ENCODE data around the gene RSPH3.
"Not testable (repeated sequence)": the region's sequence is repeated elsewhere in the genome, so short reads cannot be mapped to it uniquely, and the experiment has no call there.

RSPH3 gene

DNA sequence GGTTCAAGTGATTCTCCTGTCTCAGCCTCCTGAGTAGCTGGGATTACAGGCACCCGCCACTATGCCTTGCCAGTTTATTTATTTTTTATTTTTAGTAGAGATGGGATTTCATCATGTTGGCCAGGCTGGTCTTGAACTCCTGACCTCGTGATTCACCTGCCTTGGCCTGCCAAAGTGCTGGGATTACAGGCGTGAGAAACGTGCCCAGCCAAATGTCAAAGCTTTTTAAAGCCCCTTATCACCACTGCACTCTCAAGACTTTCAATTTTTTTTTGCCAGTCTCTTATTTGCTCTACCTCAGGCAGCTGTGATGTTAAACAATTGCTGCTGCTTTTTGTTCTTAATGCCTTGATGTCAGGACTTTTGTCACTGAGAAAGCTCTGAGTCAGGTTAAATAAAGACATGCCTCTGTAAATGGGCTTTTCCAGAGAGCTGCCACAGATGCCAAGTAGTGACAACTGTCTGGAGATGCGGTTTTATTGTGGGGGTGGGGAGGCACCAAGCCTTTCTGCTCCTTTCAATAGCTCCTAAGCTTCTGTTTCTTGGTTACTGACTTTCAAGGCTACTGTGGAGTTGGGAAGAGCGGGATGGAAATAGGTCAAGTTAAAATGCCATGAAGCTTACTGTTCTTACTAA is 29.2 kb downstream of the RSPH3 start:
- no peak for DNase-seq

DNA sequence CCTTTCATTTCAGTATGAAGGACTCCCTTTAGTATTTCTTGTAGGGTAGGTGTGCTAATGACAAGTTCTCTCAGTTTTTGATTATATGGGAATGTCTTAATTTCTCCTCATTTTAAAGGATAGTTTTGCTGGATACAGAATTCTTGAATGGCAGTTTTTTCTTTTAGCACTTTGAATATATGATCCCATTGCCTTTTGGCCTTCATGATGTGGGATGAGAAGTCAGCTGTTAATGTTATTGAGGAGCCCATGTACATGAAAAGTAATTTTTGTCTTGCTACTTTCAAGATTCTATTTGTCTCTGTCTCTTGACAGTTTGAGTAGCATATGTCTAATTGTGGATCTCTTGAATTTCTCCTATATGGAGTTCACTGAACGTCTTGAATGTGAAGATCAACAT is 30.9 kb downstream of the RSPH3 start:
- DNase-seq: no peak

DNA sequence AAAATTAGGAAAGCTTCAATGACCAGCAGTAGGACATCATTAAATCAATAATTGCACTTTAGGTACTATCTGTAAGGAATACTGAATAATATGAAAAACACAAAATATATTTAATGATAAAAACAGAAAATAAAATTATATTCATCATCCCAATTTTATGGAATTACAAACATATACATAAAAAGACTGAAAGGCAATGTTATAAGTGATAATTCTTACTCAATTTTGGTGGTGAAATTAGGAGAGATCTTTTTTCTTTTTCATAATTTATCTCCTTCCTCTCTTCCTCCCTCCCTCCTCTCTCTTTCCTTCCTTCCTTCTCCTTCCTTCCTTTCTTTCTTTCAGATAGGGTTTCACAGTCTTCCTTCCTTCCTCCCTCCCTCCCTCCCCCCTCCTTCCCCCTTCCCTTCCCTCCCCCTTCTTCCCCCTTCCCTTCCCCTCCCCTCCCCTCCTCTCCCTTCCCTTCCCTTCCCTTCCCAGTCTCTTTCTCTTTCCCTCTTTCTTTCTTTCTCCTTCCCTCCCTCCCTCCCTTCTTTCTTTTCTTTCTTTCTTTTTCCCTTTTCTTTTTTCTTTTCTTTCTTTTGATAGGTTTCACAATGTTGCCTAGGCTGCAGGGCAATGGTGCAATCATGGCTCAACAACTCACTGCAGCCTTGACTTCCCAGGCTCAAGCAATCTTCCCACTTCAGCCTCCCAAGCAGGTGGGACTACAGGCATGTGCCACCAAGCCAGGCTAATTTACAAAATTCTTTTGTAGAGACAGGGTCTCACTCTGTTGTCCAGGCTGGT is 36.8 kb downstream of the RSPH3 start:
- no peak for DNase-seq

DNA sequence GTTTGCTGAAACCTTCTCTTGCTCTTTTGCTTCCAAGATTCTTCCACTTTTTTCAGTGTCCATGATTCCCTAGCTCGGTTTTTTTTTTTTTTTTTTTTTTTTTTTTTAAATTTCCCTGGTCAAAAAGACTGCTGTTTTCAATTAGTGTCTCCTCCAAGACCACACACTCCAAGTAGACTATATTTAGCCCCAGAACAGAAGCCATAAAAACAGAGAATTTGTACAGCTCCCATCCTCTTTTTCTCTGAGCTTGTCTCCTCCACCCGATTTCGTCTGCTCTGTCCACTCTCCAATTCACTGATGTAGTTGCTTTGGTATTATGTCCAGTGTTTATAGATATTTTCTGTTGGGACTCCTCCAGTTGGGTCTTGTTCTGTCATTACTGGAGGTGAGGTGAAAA is 37.6 kb downstream of the RSPH3 start:
- no peak for DNase-seq

DNA sequence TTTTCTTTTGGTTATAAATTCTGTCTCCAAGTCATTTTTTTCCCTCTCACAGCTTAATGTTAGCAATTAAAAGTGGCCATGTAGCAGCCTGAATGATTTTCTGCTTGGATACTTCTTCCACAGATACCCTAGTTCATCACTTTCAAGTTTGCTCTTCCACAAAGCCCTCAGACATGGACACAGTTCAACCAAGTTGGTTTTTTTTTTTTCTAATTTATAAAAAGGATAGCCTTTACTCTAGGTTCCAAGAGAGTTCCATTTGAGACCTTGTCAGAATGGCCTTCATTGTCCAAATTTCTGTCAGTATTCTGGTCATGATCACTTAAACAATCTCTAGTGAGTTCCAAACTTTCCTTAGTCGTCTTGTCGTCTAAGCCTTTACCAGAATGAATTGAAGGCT is 40.0 kb downstream of the RSPH3 start:
- DNase-seq: no peak

DNA sequence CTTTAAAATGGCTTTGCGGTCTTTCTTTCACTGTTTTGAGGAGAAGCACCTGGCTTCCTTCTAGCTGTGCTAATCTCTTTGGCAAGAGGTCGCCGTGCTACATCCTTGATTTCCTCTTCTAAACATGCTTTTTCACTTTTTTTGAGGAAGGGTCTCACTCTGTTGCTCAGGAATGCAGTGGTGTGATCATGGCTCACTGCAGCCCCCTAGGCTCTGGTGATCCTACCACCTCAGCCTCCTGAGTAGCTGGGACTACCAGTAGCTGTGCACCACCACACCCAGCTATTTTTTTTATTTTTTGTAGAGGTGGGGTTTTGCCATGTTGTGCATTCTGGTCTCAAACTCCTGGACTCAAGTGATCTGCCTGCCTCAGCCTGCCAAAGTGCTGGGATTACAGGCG is 40.5 kb downstream of the RSPH3 start:
- no peak for DNase-seq

DNA sequence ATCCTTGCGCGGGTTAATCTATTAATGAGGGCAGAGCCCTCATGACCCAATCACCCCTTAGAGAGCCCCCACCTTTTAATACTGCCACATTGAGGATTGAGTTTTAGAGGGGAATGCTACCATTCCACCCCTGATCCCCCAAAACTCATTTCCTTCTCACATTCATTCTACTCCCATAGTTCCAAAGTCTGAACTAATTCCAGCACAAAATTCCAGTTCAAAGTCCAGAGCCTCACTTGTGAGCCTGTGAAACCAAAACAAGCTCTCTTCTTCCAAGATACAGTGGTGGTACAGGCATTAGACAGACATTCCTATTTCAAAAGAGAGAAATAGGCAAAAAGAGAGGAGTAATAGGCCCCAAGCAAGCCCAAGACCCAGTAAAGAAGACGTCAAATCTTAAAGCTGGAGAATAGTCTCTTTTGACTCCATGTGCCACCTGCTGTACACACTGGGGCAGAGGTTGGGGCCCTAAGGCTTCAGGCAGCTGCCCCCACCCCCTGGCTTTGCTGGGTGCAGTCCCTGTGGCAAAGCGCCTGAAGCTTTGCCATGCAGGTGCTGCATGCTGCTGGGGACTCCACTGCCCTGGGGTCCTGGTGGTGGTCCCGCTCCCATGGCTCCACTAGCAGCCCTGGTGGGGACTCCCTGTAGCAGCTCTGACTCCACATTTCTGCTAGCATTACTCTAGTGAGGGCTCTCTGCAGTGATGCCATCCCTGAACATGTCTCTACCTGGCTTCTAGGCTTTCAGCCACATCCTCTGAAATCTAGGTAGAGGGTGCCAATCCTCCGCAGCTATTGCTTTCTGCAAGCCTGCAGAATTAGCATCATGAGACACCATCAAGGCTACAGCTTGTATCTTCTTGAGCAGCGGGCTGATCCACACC is 41.3 kb downstream of the RSPH3 start:
- no peak for DNase-seq

DNA sequence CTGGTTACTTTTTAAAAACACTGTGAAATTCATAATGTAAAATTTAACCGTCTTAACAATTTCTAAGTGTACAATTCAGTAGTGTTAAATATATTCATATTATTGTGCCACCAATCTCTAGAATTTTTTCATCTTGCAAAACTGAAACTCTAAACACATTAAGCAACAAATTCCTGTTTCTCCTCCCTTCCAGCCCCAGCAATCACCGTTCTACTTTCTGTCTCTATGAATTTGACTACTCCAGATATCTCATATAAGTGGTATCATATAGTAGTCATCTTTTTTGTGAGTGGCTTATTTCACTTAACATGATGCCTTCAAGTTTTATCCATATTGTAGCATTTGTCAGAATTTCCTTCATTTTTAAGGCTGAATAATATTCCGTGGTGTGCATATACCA is 44.7 kb downstream of the RSPH3 start:
- no peak for DNase-seq

DNA sequence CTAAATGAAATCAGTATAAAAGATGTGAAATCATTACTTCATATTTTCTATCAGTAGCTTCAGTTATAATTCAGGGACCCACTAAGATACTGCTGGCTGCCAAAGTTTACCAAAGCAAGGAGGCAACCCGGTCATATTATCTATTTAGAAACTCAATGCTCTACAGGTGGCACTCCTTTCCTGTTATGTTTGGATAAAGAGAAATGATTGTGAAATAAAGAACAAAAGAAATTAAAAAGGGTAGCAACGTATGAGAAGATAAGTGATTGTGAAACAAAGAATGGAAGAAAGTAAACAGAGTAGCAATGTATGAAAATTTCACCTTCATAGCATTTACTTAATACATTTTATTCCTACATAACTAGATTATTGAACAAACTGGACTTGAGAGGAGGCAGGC is 45.2 kb downstream of the RSPH3 start:
- no peak for DNase-seq

DNA sequence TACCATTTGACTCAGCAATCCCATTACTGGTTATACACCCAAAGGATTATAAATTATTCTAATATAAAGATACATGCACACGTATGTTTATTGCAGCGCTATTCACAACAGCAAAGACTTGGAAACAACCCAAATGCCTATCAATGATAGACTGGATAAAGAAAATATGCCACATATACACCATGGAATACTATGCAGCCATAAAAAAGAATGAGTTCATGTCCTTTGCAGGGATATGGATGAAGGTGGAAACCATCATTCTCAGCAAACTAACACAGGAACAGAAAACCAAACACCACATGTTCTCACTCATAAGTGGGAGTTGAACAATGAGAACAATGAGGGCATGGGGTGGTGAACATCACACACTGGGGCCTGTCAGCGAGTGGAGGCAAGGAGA is 48.0 kb downstream of the RSPH3 start:
- DNase-seq: not testable (repeated sequence)

DNA sequence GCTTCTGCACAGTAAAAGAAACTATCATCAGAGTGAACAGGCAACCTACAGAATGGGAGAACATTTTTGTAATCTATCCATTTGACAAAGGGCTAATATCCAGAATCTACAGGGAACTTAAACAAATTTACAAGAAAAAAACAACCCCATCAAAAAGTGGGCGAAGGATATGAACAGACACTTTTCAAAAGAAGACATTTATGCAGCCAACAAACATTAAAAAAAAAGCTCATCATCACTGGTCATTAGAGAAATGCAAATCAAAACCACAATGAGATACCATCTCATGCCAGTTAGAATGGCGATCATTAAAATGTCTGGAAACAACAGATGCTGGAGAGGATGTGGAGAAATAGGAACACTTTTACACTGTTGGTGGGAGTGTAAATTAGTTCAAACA is 48.4 kb downstream of the RSPH3 start:
- not testable (repeated sequence) for DNase-seq

DNA sequence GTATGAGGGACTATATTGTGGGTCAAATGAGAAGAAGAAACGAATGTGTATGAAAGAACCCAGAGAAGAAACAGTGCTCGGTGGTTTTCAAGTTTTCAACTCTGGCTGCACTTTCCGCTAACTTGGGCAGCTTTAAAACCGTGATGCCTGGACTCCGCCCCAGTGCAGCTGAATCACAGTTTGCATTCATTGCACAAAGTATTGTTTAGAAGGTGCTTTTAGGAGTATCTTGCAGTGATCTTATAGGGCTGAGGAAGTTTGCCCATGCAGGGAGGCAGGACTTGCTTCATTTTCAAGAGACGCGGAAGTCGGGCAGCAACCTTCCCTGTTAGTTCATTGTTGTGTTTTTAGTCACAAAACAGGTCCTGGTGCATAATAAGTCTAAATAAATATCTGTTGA is 52.7 kb downstream of the RSPH3 start:
- no peak for DNase-seq

DNA sequence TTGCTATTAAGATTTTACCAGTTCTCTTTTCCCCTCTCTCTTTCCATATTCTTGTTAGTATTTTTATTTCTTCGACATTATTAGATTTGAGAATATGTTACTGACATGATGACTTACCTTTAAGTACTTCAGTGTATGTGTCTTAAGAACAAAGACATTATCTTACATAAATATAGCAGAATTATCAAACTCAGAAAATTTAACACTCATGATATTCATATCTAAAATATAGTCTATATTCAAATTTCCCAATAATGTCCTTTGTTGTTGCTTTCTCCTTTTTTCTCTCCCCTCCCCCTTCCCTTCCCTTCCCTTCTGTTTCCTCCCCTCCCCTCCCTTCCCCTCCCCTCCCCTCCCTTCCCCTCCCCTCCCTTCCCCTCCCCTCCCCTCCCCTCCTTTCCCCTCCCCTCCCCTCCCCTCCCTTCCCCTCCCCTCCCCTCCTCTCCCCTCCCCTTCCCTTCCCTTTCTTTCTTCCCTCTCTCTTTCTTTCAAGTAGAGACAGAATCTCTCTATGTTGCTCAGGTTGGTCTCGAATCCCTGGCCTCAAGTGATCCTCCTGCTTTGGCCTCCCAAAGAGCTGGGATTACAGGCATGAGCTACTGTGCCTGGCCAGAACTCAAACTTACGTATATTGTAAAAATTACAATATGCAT is 56.5 kb downstream of the RSPH3 start:
- DNase-seq: no peak

DNA sequence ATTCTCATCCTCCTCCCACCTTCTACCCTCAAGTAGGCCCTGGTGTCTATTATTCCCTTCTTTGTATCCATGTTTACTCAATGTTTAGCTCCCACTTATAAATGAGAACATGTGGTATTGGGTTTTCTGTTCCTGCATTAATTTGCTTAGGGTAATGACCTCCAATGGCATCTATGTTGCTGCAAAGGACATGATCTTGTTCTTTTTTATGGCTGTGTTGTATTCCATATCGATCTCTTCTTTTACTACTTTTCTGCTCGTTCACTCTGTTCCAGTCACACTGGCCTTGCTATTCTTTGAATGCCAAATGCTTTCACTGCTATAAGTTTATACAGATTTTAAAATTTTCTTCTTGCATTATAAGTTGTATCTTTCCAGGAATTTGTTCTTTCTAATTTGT is 57.7 kb downstream of the RSPH3 start:
- DNase-seq: no peak

DNA sequence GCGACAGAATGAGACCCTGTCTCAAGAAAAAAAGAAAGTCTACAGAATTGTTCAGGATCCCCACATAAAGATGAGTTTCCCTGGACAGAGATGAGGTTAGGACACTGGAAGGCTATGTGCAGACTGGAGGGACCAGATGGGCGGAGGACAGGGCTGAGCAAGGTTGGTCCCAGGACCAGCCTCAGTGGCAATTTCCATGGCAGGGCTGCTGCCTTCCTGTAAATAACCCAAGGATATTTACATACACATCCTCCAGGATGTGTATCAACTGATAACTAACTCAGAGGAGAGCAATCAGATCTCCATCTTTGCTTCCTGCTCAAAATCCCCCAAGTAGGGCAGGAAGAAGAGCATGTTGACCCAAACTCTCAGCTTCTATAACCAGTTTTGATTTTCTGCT is 58.8 kb downstream of the RSPH3 start:
- no peak for DNase-seq

DNA sequence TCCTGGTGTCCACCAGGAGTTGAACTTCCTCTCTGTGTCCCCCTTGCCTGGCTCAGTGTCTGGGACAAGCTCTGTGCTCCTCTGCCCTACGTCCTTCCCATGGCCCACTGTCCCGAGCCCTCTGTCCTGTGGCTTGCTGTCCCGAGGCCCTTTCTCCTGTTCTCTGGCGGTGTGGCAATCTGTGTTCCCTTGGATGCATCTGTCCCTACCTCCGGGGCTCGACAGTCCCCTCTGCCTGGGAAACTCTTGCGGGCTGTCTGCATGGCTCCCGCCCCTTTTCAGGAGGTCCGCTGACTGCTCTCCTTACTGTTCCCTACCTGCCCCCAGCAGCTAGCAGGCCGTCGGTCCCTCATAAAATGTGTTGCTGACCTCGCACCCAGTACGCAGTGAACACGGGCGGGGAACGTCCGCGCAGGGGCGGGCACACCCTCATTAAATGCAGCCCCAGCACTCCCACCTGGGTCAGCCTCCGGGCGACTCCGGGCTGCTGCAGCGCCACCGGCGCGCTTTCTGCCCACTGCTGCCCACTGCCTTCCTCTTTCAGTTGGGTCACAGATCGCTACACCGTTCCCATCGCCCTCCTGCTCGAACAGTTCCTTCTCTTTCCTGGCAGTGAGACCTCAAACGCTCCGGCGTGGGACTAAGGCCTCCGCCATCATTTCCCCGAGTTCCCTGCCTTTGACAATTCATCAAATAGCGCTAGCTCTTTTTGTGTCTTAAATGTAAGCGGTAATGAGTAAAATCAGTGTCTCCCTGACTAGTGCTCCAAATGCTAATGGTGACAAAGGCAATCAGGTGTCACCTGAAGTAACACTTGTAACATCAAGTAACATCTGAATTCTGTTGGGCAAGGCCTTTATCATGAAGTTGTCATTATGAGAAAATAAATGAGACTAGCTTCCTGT is 60.5 kb downstream of the RSPH3 start:
- DNase-seq: no peak

DNA sequence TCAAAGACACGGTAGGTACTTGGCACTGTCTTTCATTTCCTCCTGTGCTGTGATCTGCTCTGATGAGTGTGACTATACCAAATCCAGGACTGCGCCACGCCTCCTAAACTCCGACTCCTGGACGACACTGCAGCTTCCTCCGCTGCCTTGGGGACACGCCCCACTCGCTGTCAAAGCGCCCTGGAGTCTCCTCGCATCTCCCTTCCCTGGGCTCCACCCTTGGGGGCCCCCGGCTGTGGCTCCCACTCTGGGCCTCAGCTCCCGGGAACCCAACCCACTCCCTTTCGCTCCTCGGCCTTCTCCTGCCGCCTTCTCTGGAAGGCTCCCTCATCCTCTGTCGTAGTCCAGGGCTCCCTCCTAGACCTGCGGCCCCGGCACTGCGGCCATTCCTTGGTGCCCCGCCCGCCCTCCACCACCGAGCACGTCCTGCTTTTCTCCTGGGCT is 61.2 kb downstream of the RSPH3 start:
- DNase-seq: no peak

DNA sequence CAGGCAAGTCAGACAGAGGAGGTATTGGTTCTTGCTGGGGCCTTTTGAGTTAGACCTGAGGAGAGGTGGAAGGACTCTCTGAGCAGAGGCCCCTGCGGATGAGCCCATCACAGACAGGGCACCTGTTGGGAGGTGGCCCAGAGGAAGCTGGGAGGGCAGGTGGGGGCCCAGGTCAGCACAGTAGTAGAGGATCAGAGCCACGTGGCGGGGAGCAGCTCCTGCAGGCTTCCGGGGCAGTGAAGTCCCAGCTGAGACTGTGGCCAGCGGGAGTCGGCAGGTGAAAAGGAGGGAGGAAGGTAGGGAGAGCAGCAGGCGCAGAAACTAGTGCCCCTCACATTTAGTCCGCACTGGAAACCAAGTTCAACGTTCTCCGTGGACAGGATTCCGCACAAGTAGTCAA is 61.8 kb downstream of the RSPH3 start:
- no peak for DNase-seq

DNA sequence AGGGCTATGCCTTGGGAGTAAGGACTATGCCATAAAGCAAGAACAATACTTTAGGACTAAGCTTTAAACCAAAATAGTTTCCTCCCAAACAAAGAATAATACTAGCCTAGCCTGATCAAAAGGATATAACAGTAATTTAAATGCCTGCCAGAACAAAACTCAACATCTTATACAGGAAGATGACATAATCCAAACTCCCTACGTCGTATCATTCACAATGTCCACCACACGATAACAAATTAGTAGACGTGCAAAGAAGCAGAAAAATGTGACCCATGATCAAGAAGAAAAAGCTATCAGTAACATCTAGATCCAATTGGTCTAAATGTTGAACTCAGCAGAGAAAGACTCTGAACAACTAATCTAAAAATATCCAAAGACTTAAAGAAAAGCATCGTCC is 65.8 kb downstream of the RSPH3 start:
- no peak for DNase-seq

DNA sequence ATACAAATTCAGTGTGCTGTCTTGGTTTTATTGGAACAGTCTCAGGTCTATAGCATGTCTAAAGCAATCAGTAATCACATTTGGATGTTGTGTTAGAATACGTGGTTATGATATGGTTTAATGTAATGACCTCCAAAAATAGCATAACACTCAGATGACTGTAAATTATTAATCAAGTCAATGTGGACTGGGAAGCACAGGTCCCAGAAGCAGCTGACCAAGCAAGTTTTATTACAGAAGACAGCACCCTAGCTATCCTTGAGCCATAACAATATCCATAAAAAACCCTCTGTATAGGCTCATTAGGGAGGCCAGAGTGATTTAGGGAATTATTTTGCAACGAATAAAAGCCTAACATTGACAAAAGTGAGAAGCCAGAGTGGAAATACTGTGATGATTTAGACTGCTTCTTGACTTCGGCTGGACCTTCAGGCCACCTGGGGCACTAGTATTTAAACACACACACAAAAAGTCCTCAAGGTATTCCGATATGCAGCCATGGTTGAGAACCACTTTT is 66.9 kb downstream of the RSPH3 start:
- DNase-seq: no peak

DNA sequence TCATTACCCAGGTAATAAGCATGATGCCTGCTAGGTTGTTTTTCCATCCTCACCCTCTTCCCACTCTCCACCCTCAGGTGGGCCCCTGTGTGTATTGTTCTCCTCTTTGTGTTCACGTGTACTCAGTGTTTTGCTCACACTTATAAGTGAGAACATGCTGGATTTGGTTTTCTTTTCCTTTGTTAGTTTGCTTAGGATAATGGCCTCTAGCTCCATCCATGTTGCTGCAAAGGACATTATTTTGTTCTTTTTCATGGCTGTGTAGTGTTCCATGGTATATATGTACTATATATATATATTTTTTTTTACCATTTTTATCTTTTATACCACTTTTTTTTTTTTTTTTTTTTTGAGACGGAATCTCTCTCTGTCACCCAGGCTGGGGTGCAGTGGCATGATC is 71.9 kb downstream of the RSPH3 start:
- no peak for DNase-seq

DNA sequence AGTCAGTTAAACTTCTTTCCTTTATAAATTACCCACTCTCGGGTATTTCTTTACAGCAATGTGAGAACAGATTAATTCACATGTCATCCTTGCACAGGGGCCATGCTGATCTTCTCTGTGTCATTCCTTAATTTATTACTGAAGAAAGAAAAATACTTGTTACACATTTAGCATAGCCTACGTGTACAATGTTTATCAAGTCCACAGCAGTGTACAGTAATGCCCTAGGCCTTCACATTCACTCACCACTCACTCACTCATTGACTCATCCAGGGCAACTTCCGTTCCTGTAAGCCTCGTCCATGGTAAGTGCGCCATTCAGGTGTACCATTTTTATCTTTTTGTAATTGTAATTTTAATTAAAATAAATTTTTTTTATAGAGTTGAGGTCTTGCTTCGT is 73.6 kb downstream of the RSPH3 start:
- no peak for DNase-seq

All from NCI-H2029 (cell line).